ENCODE measurements around the gene UBE2O. TPM values are rescaled to one million over a fixed set of nuclear protein-coding genes. Genes with fewer than 3 reads are reported as not detected.

Gene UBE2O
- total RNA-seq, 1 donor from 2014 or later: 25.8 TPM

DNA sequence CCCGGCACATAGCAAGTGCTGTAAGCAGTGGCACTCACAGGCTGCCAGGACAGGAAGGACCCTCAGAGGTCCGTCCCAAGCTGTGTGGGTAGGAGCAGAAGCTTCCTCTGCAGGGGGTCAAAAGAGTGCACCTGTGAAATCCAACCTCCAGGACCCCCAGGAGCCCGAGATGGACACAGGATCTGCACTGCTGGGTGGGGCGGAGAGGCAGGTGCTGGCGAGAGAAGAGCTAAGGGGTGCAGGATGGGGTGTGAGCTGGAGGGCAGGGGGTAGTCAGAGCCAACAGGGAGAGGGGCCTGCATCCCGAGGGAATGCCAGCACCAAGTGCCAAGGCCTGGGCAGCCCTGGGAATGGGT lies 13.8 kb upstream of the UBE2O start:
- Mint-ChIP-seq H3K9me3 (ENCODE audit: unreplicated experiment) (no peaks in the 10 kb centered on the region), H3K27ac (ENCODE audit: unreplicated experiment) (no peak overlapping the region), H3K4me3 (ENCODE audit: unreplicated experiment) (no peak overlapping the region), H3K4me1 (ENCODE audit: low read depth, unreplicated experiment) (peaks cover 1% of the 10 kb centered on the region), H3K27me3 (ENCODE audit: low read depth, unreplicated experiment) (peaks cover 14% of the 10 kb centered on the region), H3K36me3 (ENCODE audit: low read depth, unreplicated experiment) (peaks cover 10% of the 10 kb centered on the region)
- Histone ChIP-seq H3K27ac (ENCODE audit: low read depth, low read length) (no peak overlapping the region), H4K20me1 (ENCODE audit: insufficient read depth, low read length) (no peaks in the 10 kb centered on the region), H3K9me3 (ENCODE audit: insufficient read depth, low read depth, low read length) (no peaks in the 10 kb centered on the region), H3K4me3 (ENCODE audit: insufficient read depth, low read depth, low read length) (no peak overlapping the region), H3K79me2 (ENCODE audit: insufficient read depth, low read length) (no peaks in the 10 kb centered on the region), H3K27me3 (ENCODE audit: insufficient read depth, low read length) (no peaks in the 10 kb centered on the region), H2AFZ (ENCODE audit: low read depth, low read length) (no peak overlapping the region), H3K9ac (ENCODE audit: low read length) (no peak overlapping the region), H3K36me3 (ENCODE audit: insufficient read depth, low read length) (no peaks in the 10 kb centered on the region), H3K4me1 (ENCODE audit: insufficient read depth, low read length) (no peaks in the 10 kb centered on the region), H3K4me2 (ENCODE audit: low read length) (no peak overlapping the region)
- FAIRE-seq: no peak
- TF ChIP-seq, protein P1, sequence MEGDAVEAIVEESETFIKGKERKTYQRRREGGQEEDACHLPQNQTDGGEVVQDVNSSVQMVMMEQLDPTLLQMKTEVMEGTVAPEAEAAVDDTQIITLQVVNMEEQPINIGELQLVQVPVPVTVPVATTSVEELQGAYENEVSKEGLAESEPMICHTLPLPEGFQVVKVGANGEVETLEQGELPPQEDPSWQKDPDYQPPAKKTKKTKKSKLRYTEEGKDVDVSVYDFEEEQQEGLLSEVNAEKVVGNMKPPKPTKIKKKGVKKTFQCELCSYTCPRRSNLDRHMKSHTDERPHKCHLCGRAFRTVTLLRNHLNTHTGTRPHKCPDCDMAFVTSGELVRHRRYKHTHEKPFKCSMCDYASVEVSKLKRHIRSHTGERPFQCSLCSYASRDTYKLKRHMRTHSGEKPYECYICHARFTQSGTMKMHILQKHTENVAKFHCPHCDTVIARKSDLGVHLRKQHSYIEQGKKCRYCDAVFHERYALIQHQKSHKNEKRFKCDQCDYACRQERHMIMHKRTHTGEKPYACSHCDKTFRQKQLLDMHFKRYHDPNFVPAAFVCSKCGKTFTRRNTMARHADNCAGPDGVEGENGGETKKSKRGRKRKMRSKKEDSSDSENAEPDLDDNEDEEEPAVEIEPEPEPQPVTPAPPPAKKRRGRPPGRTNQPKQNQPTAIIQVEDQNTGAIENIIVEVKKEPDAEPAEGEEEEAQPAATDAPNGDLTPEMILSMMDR (IDR thresholded peaks at IDR 0.05; ENCODE audit: insufficient read depth, low read depth, low read length): no peak
- no peak for TF ChIP-seq EZH2 (IDR thresholded peaks at IDR 0.05; ENCODE audit: insufficient read depth, low read length)
- DNase-seq (ENCODE audit: low read depth): no peak

DNA sequence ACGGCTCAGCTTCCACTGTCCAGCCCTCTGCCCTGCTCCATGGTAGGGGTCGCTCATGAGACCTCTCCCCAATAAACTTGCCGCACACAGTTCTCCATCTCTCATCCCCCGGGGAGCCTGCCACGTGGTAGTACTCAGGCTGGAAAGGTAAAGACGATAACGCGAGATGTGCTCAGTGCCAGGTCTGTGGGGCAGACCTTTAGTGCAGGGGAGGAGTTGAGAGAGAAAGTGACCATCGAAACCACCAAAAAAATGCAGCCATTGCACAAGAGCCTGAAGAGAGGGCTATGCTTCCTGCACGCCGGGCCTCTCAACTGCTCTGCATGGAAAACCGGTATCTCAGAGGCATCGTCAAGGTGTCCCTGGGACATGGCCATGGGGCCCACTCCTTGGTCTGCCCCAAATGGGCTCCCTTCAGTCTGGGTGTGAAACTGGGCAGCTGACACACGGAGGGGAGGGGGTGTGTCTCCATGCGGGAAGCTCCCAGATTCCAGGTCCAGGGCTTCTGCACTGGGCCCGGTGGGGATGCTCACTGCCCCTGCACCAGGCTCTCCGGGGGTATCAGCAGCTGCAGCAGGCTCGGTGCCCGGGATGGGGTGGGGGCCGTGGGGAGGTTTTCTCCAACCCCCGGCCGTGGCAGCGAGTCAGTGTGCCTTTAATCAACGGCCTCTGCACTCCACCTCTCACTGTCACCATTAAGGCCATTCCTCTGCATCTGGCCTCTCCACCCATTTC lies 9.8 kb upstream of the UBE2O start:
- Mint-ChIP-seq H3K27me3 (ENCODE audit: low read depth, unreplicated experiment) (peaks cover 20% of the 10 kb centered on the region), H3K4me1 (ENCODE audit: low read depth, unreplicated experiment) (peaks cover 5% of the 10 kb centered on the region), H3K9me3 (ENCODE audit: unreplicated experiment) (no peaks in the 10 kb centered on the region), H3K4me3 (ENCODE audit: unreplicated experiment) (no peak overlapping the region), H3K36me3 (ENCODE audit: low read depth, unreplicated experiment) (no peaks in the 10 kb centered on the region), H3K27ac (ENCODE audit: unreplicated experiment) (no peak overlapping the region)
- no peak for TF ChIP-seq EZH2 (IDR thresholded peaks at IDR 0.05; ENCODE audit: insufficient read depth, low read length)
- TF ChIP-seq, protein P1 (IDR thresholded peaks at IDR 0.05; ENCODE audit: insufficient read depth, low read depth, low read length): no peak
- H3K27ac ChIP-seq (ENCODE audit: low read depth, low read length): no peak overlapping the region
- no peaks in the 10 kb centered on the region for H3K4me1 ChIP-seq (ENCODE audit: insufficient read depth, low read length)
- no peaks in the 10 kb centered on the region for H4K20me1 ChIP-seq (ENCODE audit: insufficient read depth, low read length)
- H3K27me3 ChIP-seq (ENCODE audit: insufficient read depth, low read length): no peaks in the 10 kb centered on the region
- H3K4me2 ChIP-seq (ENCODE audit: low read length): no peak overlapping the region
- H3K4me3 ChIP-seq (ENCODE audit: insufficient read depth, low read depth, low read length): no peak overlapping the region
- FAIRE-seq: no peak
- no peaks in the 10 kb centered on the region for H3K9me3 ChIP-seq (ENCODE audit: insufficient read depth, low read depth, low read length)
- no peak for DNase-seq (ENCODE audit: low read depth)
- no peaks in the 10 kb centered on the region for H3K36me3 ChIP-seq (ENCODE audit: insufficient read depth, low read length)
- no peak overlapping the region for H2AFZ ChIP-seq (ENCODE audit: low read depth, low read length)
- no peaks in the 10 kb centered on the region for H3K79me2 ChIP-seq (ENCODE audit: insufficient read depth, low read length)
- no peak overlapping the region for H3K9ac ChIP-seq (ENCODE audit: low read length)
